Adrenal gland (tissue), 12 donors: ENCODE data around the gene LRCH1. TPM values are rescaled to one million over a fixed set of nuclear protein-coding genes. Genes with fewer than 3 reads are reported as not detected.

Experiments used
- DNase-seq, 7 donors: peaks; one replicate each; pipeline ENCODE4 v3.0.0-alpha.2; 2019 to 2020
- H3K27ac ChIP-seq, 5 donors: fragments of 200-600 bp; sonication (generic) in 4 of 5; 1 replicate in 3 of 5; 2 replicates in 2 of 5; pipeline versions ENCODE4 v1.5.1 to v1.8.0; 2016 to 2020; ENCODE audit warnings: mild to moderate bottlenecking in 1 of 5
- H3K27me3 ChIP-seq: fragments of 200-600 bp; 2 replicates; pipeline ENCODE4 v1.8.0; 2021
- H3K36me3 ChIP-seq, 2 donors: fragments of 200-600 bp; replicated peaks in 1 of 2; 1 replicate in 1 of 2; 2 replicates in 1 of 2; pipeline versions ENCODE4 v1.5.1 to v1.8.0; 2018 to 2022
- H3K4me1 ChIP-seq, 2 donors: fragments of 200-600 bp; replicated peaks in 1 of 2; 1 replicate in 1 of 2; 2 replicates in 1 of 2; pipeline versions ENCODE4 v1.5.1 to v1.8.0; 2018 to 2021
- H3K4me3 ChIP-seq, 4 donors: fragments of 200-600 bp; sonication (generic) in 3 of 4; one replicate each; pipeline ENCODE4 v1.5.1; 2016 to 2018
- H3K9me3 ChIP-seq, 3 donors: fragments of 200-600 bp; sonication (generic) in 1 of 3; replicated peaks in 1 of 3; 1 replicate in 2 of 3; 2 replicates in 1 of 3; pipeline versions ENCODE4 v1.5.1 to v1.8.0; 2016 to 2021
- POLR2A ChIP-seq, 2 donors: fragments of 450-650 bp; IDR thresholded peaks; one replicate each; pipeline ENCODE4 v1.6.1; 2017; ENCODE audit warnings: antibody characterized with exemption in 2 of 2, mild to moderate bottlenecking in 2 of 2, moderate library complexity in 1 of 2
- WGBS, 4 donors: extraction: QIAGEN DNeasy Blood & Tissue Kit in 2 of 4; methylation state at CpG; one replicate each; pipeline versions ENCODE4 v1.1.5 to v1.1.7; 2013 to 2017; 5-methylcytosine and 5-hydroxymethylcytosine counted together
- intact Hi-C, 2 donors: fragments of 100-400 bp; cut with DNase I; formaldehyde crosslinking; loops; one replicate each; pipeline versions ENCODE4 v1.14.1 to v1.15.0; 2022 to 2023
- polyA plus RNA-seq, 3 donors: library from polyadenylated mRNA; stranded (reverse); fragments of 200-250 nt in 2 of 3; fragments of 350-450 nt in 1 of 3; fragmentation: Illumina TruSeq in 1 of 3; extraction: RNeasy Lipid Tissue Mini Kit (QIAGEN cat#74804) in 1 of 3; gene quantifications; one replicate each; pipeline ENCODE4 v1.2.3, GENCODE V29; 2013 to 2014
- total RNA-seq, 9 donors: library from RNA; depleted of rRNA in 4 of 9; stranded (reverse); fragments of >200 nt in 4 of 9; fragments of 120-200 nt in 1 of 9; fragmentation: NEBNext Ultra II Directional in 1 of 9; extraction: Animal tissue kit (Norgen Biotek cat#: 25700) in 1 of 9; gene quantifications; one replicate each; pipeline versions ENCODE4 v1.1.0 to v1.2.4, GENCODE V29; 2013 to 2023
- TF ChIP-seq, protein P1 (sequence below), 6 experiments: fragments of 450-650 bp in 4 of 6; fragments of 200-600 bp in 2 of 6; sonication (generic) in 1 of 6; IDR thresholded peaks; 1 replicate in 5 of 6; 2 replicates in 1 of 6; pipeline versions ENCODE4 v1.5.1 to v1.8.0; 2016 to 2021; ENCODE audit warnings: antibody characterized with exemption in 6 of 6, mild to moderate bottlenecking in 2 of 6, moderate library complexity in 1 of 6
- donor health status: healthy with polysubstance abuse.
- donor health status: Bipolar disorder and iron deficiency.
- donor health status: DM: yes; HTN: yes; CAD: no.
- donor health status: DM: no; HTN: no; CAD: no.
- donor health status: DM: no; HTN: no; CAD: no.
- donor health status: DM: yes; HTN: yes; CAD: no.

The LRCH1 gene
- total and polyA plus RNA-seq, 12 donors: 2.8 to 13.6 (median 8.4) TPM

DNA sequence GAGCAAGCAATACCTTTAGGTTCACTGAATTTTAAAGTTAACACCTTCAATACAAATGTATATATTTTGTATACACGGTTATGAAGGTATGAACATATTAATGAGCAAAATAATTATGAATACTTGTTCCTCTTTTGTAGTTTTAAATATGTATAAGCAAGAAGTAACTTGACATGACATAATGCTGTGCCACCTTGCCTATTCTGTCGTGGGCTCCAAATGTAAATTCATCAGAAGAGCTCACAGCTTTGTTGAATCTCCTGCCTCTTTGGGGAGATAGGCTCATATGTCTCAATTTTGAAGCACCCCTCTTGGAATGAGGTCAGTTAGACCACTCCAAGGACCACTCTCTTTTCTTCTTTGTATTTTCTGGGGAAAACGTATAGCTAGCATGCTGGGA, 59.3 kb downstream of the LRCH1 start:
- no peak overlapping the region for H3K4me3 ChIP-seq
- no peak for DNase-seq
- intact Hi-C loops: no loop called here
- no peak overlapping the region for H3K27ac ChIP-seq
- TF ChIP-seq, protein P1, sequence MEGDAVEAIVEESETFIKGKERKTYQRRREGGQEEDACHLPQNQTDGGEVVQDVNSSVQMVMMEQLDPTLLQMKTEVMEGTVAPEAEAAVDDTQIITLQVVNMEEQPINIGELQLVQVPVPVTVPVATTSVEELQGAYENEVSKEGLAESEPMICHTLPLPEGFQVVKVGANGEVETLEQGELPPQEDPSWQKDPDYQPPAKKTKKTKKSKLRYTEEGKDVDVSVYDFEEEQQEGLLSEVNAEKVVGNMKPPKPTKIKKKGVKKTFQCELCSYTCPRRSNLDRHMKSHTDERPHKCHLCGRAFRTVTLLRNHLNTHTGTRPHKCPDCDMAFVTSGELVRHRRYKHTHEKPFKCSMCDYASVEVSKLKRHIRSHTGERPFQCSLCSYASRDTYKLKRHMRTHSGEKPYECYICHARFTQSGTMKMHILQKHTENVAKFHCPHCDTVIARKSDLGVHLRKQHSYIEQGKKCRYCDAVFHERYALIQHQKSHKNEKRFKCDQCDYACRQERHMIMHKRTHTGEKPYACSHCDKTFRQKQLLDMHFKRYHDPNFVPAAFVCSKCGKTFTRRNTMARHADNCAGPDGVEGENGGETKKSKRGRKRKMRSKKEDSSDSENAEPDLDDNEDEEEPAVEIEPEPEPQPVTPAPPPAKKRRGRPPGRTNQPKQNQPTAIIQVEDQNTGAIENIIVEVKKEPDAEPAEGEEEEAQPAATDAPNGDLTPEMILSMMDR (IDR thresholded peaks at IDR 0.05): no peak
- no peak for TF ChIP-seq POLR2A (IDR thresholded peaks at IDR 0.05)
- no peaks in the 10 kb centered on the region for H3K27me3 ChIP-seq
- WGBS, 4 donors: 79 to 90% (median 85%) methylated on average over 3 of the region's 3 CpGs
- peaks cover 2 to 18% of the 10 kb centered on the region in 2 donors for H3K4me1 ChIP-seq
- no peaks in the 10 kb centered on the region for H3K36me3 ChIP-seq
- no peaks in the 10 kb centered on the region for H3K9me3 ChIP-seq

DNA sequence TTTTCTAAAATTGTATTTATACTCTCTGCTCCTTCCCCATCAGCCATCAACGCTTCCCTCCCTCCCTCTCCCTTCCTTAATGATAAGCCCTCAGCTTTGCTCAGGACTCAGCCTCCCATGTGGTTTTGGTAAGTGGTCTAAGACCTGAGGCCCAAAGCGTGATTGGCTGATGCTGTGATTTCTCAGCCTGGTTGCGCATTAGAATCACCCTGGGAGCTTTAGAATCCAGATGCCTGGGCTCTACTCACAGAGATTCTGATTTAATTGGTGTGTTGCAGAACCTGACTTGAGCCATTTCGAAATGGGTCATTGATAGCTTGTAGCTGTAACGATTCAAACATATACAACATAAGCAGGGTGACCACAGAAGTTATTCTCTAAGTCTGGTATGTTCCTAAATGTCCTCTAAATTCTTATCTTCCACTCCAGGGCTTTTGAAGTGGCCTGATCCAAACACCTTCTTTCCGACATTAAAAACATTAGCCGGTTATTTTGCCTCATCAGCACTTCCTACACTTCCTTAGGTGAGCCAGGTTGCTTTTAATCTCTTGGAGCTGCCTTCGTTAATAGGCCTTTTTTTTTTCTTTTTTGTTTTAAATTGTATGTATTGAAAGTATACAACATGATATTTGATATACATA, 60.6 kb downstream of the LRCH1 start:
- H3K4me3 ChIP-seq: no peak overlapping the region
- DNase-seq: no peak
- no peak for TF ChIP-seq POLR2A (IDR thresholded peaks at IDR 0.05)
- TF ChIP-seq, protein P1 (IDR thresholded peaks at IDR 0.05): no peak
- no peaks in the 10 kb centered on the region for H3K27me3 ChIP-seq
- no peak overlapping the region for H3K27ac ChIP-seq
- no peaks in the 10 kb centered on the region for H3K36me3 ChIP-seq
- no peaks in the 10 kb centered on the region for H3K9me3 ChIP-seq
- intact Hi-C loops: no loop called here
- 89 to 93% (median 91%) methylated on average over 8 of the region's 8 CpGs for WGBS, 4 donors
- peaks cover 0 to 6% of the 10 kb centered on the region in 2 donors for H3K4me1 ChIP-seq

DNA sequence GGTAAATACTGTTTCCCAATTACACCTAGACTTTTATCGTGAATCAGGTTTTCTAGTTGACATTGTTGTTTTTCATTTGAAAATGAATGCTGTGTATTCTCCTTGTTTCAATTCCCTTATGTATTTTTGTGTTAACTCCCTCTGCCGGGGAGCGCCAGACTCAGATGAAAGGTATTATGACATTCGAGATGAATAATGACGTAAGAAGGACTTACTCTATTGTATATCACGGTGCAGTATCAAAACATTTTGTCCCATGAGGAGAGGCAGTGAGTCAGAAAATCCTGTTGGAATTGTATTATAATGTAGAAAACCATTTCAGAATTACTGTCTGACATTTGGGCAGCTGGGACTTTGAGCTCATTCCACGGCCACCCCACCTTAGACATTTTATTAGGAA, 61.6 kb downstream of the LRCH1 start:
- intact Hi-C loops: no loop called here
- Histone ChIP-seq H3K27me3 (no peaks in the 10 kb centered on the region), H3K4me1 (peaks cover 0 to 4% of the 10 kb centered on the region in 2 donors), H3K4me3 (no peak overlapping the region), H3K36me3 (no peaks in the 10 kb centered on the region), H3K9me3 (no peaks in the 10 kb centered on the region), H3K27ac (no peak overlapping the region)
- DNase-seq: no peak
- TF ChIP-seq, protein P1 (IDR thresholded peaks at IDR 0.05): no peak
- no peak for TF ChIP-seq POLR2A (IDR thresholded peaks at IDR 0.05)
- WGBS, 4 donors: 76 to 80% (median 77%) methylated on average over 7 of the region's 7 CpGs

DNA sequence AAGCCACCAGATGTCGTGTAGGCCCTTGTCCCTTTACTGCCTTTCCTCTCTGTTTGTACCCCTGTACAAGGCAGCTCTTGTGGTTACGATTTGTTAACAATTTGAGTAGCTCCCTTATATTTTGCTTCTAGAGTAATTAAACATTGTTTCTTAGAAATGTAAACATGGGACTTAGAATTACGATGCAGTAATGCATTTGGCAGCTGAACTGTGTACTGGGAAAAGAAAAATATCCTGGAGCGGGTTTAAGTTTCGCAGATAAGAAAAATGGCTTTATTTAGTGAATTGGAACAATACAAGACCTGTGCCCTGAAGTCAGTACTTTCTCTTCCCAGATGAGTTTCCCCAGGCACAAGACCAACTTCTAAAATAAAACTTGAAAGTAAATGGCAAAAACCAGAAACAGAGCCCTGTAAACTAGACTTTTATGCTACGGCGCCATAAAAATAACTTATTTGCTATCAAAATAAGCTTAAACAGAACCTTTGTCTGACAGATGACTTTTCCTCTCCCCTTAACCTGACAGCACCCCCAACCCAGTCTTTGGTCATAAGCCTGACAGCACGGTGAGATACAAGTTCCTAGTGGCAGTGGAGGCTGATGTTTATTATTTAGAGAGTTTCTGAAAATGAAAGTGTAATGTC, 63.0 kb downstream of the LRCH1 start:
- intact Hi-C loops: no loop called here
- Histone ChIP-seq H3K27ac (peak overlapping the region in 2 of 5 donors; percentile 4 to 27), H3K9me3 (no peaks in the 10 kb centered on the region), H3K27me3 (no peaks in the 10 kb centered on the region), H3K36me3 (no peaks in the 10 kb centered on the region), H3K4me1 (peaks cover 0 to 4% of the 10 kb centered on the region in 2 donors), H3K4me3 (peak overlapping the region in 1 of 4 donors; percentile 1)
- DNase-seq: no peak
- 60 to 66% (median 64%) methylated on average over 8 of the region's 8 CpGs for WGBS, 4 donors
- TF ChIP-seq, protein P1 (IDR thresholded peaks at IDR 0.05): no peak
- TF ChIP-seq POLR2A (IDR thresholded peaks at IDR 0.05): no peak
